OCI-LY7 (cell line): ENCODE measurements around the gene HDAC4.

Experiments used
- CTCF ChIP-seq: fragments of 200-600 bp; sonication (generic); conservative IDR thresholded peaks from 2 replicates; pipeline ENCODE4 v1.5.1; 2014; ENCODE audit warnings: mild to moderate bottlenecking, antibody characterized with exemption, low read length, moderate library complexity, mixed read lengths
- EZH2phosphoT487 ChIP-seq: fragments of 200-600 bp; sonication (generic); IDR thresholded peaks from 2 replicates; pipeline ENCODE4 v1.6.1; 2018; ENCODE audit warnings: low read depth, borderline replicate concordance, mild to moderate bottlenecking, mixed run types, antibody characterized with exemption, low read length, moderate library complexity, mixed read lengths

- TF ChIP-seq CTCF (no peak), EZH2phosphoT487 (no peak)
Measured at GRCh38 chr2:239265681-239266433, 135.0 kb downstream of the HDAC4 start.
